Temporal lobe (tissue), 1 donor: ENCODE measurements around the gene CHRNB1. TPM values are rescaled to one million over a fixed set of nuclear protein-coding genes. Genes with fewer than 3 reads are reported as not detected.

ENCODE experiments used
- total RNA-seq: library from RNA; depleted of rRNA; stranded (reverse); fragments of >200 nt; gene quantifications from one replicate; pipeline ENCODE4 v1.2.3, GENCODE V29; 2014

Gene CHRNB1
- total RNA-seq, 1 donor from 2014 or later = 15.7 TPM

Other genes with a start within 250 kb of the CHRNB1 start
- gene DLG4, start 225.2 kb upstream of the CHRNB1 start, total RNA-seq = 112 TPM
- gene ACADVL, start 225.1 kb upstream of the CHRNB1 start, total RNA-seq = 58.0 TPM
- 30.0 TPM for gene DVL2, start 210.5 kb upstream of the CHRNB1 start, total RNA-seq
- gene PHF23, start 205.6 kb upstream of the CHRNB1 start, total RNA-seq = 17.9 TPM
- 93.9 TPM for gene GABARAP, start 202.6 kb upstream of the CHRNB1 start, total RNA-seq
- 49.9 TPM for gene CTDNEP1, start 193.3 kb upstream of the CHRNB1 start, total RNA-seq
- gene ELP5, start 192.8 kb upstream of the CHRNB1 start, total RNA-seq = 22.1 TPM
- 0.49 TPM for gene CLDN7, start 182.6 kb upstream of the CHRNB1 start, total RNA-seq
- 0.25 TPM for gene SLC2A4, start 163.3 kb upstream of the CHRNB1 start, total RNA-seq
- gene YBX2, start 150.4 kb upstream of the CHRNB1 start, total RNA-seq = 1.2 TPM
- 115 TPM for gene EIF5A, start 137.4 kb upstream of the CHRNB1 start, total RNA-seq
- gene GPS2, start 129.7 kb upstream of the CHRNB1 start, total RNA-seq = 25.3 TPM
- gene NEURL4, start 115.7 kb upstream of the CHRNB1 start, total RNA-seq = 37.9 TPM
- gene ACAP1, start 108.5 kb upstream of the CHRNB1 start, total RNA-seq = 0.25 TPM
- 3.2 TPM for gene KCTD11, start 92.9 kb upstream of the CHRNB1 start, total RNA-seq
- 0.25 TPM for gene TMEM95, start 89.9 kb upstream of the CHRNB1 start, total RNA-seq
- gene TNK1, start 64.0 kb upstream of the CHRNB1 start, total RNA-seq = 0.25 TPM
- 9.3 TPM for gene PLSCR3, start 50.5 kb upstream of the CHRNB1 start, total RNA-seq
- 29.7 TPM for gene TMEM256, start 41.0 kb upstream of the CHRNB1 start, total RNA-seq
- 27.0 TPM for gene NLGN2, start 37.2 kb upstream of the CHRNB1 start, total RNA-seq
- not detected for gene SPEM1, start 24.7 kb upstream of the CHRNB1 start, total RNA-seq
- gene SPEM2, start 19.4 kb upstream of the CHRNB1 start, total RNA-seq = not detected
- gene SPEM3, start 16.2 kb upstream of the CHRNB1 start, total RNA-seq = not detected
- gene TMEM102, start 9.6 kb upstream of the CHRNB1 start, total RNA-seq = 1.5 TPM
- 3.7 TPM for gene FGF11, start 5.5 kb upstream of the CHRNB1 start, total RNA-seq
- 14.3 TPM for gene ZBTB4, start 34.6 kb downstream of the CHRNB1 start, total RNA-seq
- gene SLC35G6, start 36.4 kb downstream of the CHRNB1 start, total RNA-seq = not detected
- 50.2 TPM for gene POLR2A, start 39.3 kb downstream of the CHRNB1 start, total RNA-seq
- 4.7 TPM for gene TNFSF12, start 104.0 kb downstream of the CHRNB1 start, total RNA-seq
- gene TNFSF13, start 113.7 kb downstream of the CHRNB1 start, total RNA-seq = 0.49 TPM
- gene SENP3, start 116.9 kb downstream of the CHRNB1 start, total RNA-seq = 50.9 TPM
- 0.25 TPM for gene CD68, start 134.6 kb downstream of the CHRNB1 start, total RNA-seq
- gene MPDU1, start 138.8 kb downstream of the CHRNB1 start, total RNA-seq = 28.5 TPM
- 0.49 TPM for gene SOX15, start 145.0 kb downstream of the CHRNB1 start, total RNA-seq
- 35.7 TPM for gene FXR2, start 169.8 kb downstream of the CHRNB1 start, total RNA-seq
- 39.6 TPM for gene SAT2, start 182.8 kb downstream of the CHRNB1 start, total RNA-seq
- gene SHBG, start 185.1 kb downstream of the CHRNB1 start, total RNA-seq = not detected
- 13.8 TPM for gene ATP1B2, start 205.9 kb downstream of the CHRNB1 start, total RNA-seq
- gene TP53, start 242.4 kb downstream of the CHRNB1 start, total RNA-seq = 7.1 TPM
- gene WRAP53, start 243.4 kb downstream of the CHRNB1 start, total RNA-seq = 7.4 TPM